HL-60/S4 treated with phorbol 12-myristate 13-acetate at 8.2 ng/mL for 4 days and 3 days (cell line): Measurements from ENCODE around the gene ETS1.

ENCODE experiments used
- in situ Hi-C: fragments of 300-500 bp; cut with MboI; formaldehyde crosslinking; loops from 2 replicates; pipeline ENCODE4 v1.15.0; 2022; ENCODE audit warnings: low sequenced_read_pairs

Gene ETS1

DNA sequence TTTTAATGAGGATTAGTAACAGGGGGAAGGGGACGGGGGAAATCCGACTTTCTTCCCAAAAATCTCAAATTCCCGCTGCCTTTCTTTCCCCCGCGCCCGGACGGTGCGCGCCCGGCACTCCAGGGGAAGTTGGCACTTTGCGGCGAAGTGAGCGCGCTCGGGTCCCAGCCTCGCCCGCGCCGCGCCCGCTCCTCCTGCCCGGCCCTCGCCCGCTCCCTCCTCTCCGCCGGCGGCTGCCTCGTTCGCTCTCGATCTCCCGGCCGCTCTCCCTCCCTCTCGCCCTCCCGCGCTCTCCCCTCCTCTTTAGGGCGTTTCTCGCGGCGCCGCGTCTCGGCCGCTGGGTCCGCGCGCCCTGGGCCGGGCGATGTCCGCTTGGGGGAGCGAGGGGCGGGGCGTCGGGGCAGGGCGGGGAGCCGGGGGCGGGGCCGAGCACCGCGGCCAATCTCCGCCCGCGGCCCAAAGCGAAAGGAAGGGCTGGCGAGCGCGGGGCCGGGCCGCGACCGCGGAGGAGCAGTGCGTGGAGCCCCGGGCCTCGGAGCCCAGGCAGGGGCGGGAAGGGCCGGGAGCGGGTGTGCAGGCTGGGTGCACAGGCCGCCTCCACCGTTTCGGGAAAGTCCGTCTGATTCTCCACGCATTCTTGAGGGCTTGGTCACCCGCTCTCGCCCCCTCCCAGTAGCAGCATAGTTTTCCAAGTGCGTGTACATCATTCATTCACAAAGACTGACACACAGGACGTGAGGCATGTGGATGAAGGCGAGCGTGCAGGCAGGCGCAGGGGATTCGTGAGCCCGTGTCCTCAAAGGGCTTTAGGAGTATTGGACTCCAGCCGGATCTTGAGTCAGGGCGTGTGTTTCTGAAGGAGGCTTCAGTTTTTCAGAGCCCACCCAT is 65.1 kb downstream of the ETS1 start:
- in situ Hi-C loops, result no loop called here

GRCh38 chr11:128521682-128522054 is 65.7 kb downstream of the ETS1 start:
- in situ Hi-C loops, result no loop called here

- in situ Hi-C loops, result no loop called here
Measured at GRCh38 chr11:128520888-128521681, 66.3 kb downstream of the ETS1 start.

DNA sequence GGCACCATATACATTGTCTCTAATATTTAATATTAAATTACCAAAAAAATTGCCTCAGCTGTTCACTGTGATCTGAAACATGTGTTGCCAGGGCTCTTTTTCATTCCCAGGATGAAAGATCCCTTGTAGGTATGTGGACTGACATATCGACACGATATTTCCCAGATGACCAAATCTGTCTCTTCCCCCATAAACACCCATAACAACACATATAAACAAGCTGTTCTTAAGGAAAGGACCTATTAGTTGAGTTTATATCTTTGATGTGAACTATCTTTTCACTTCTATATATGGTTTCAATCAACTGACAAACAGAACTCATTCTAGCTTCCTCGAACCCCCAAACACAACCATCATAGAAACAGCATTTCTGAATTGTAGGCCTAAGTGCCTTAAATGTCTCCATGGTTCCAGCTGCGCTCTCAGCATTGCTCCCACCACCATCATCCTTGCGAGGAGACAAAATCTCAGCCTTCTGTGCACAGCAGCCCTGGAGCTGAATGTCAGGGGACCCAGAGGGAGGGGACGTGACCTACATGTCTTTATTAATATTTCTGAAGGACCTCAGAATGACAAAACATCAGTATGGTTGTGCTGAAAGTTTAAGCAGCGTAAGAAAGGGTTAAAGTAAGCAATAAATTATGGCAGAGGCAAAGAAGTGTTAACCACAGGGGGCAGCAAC is 67.0 kb downstream of the ETS1 start:
- in situ Hi-C loops, result no loop called here

GRCh38 chr11:128519338-128519737 is 68.0 kb downstream of the ETS1 start:
- in situ Hi-C loops, result no loop called here

- in situ Hi-C loops, result no loop called here
Measured at GRCh38 chr11:128518493-128519207, 68.7 kb downstream of the ETS1 start.

GRCh38 chr11:128517451-128518230 is 69.7 kb downstream of the ETS1 start:
- in situ Hi-C loops, result no loop called here

- in situ Hi-C loops, result no loop called here
Measured at GRCh38 chr11:128516886-128517285, 70.5 kb downstream of the ETS1 start.

GRCh38 chr11:128515826-128516778 is 71.3 kb downstream of the ETS1 start:
- in situ Hi-C loops, result no loop called here

- in situ Hi-C loops, result no loop called here
Measured at GRCh38 chr11:128515086-128515485, 72.3 kb downstream of the ETS1 start.

DNA sequence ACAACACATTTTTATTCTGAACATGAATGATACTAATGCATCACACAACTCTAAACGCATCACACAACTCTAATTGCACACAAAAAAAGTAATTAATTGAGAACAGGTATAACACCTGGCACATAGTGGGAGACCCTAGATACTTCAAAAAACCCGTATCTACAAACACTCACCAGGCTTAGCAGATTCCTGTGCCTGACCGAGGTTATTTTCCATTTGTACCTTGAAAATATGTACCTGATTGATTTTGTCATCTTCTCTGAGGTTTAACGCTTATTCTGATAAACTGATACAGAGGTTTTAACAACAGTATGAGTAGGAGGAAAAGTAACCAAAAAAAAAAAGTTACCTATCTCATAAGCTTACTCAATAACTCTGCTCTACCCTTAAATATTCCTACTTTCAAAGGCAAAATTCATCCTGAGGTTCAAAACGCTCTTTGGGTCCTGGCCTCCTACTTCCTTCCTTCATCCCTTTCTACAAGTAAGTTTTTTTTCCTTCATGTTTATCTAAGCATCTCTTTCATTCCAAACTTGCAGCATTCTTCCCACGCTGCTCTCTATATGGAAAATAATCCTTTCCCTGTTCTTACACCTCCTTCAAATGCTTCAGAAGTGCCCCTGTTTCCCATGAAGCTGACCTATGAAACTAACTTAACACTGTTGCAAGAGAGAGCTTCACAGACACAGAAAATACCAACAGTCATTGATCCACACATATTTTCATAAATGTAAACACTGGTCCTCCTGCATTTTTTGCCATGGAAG is 73.3 kb downstream of the ETS1 start:
- in situ Hi-C loops, result no loop called here

DNA sequence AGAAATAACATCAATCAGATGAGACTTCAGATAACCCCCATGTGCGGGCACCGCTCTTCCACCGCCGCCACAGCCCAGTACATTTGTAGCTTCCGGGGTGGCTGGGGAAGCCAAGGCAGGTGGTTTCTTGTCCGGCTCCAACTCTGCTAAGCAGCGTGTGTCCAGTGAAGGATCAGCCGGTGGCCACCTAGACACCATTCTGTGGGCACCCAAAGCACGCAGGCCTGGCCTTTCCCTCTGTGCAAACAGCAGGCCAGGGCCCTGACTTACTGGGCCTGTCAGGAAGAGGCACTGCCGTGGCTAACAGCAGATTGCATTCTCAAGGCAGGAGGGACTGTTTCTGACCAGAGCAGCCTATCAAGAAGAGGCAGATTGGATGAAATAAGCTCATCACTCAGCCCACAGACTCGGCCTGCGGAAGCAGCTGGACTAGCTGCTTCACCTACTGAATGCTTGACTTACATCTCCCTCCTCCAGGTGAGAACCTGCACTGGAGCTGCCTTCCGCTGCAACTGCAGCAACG is 74.8 kb downstream of the ETS1 start:
- in situ Hi-C loops, result no loop called here

DNA sequence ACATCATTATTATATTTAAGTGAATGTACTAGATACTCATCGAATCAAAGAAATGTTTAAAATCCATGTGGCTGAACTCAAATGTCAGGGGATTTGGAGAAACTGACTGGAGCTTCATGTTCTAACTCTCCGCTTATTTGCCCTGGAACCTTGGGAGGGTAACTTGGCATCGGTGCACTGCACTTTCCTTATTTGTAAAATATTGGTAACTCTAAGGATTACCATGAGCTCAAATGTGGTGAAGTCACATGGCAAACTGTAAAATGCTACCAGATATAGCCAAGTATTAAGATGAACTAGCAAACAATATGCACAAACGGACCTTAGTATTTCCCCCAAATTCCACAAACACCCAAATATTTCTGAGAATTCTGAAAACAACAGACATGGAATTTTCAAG is 75.6 kb downstream of the ETS1 start:
- in situ Hi-C loops, result no loop called here

- in situ Hi-C loops, result no loop called here
Measured at GRCh38 chr11:128509621-128510389, 77.6 kb downstream of the ETS1 start.

- in situ Hi-C loops, result no loop called here
Measured at GRCh38 chr11:128508770-128509510, 78.4 kb downstream of the ETS1 start.

- in situ Hi-C loops, result no loop called here
Measured at GRCh38 chr11:128507936-128508335, 79.4 kb downstream of the ETS1 start.
